HEK293 (cell line): Measurements from ENCODE around the gene TCEAL1.

Experiments
- CTCF ChIA-PET: fragments of 350-600 bp; formaldehyde crosslinking; extraction: SDS; loops from one replicate; lab custom pipeline; 2021; ENCODE audit warnings: antibody characterized with exemption; lab: Yijun Ruan, JAX
- POLR2A ChIA-PET: fragments of 300-600 bp; formaldehyde crosslinking; extraction: SDS; loops from one replicate; lab custom pipeline; 2020; ENCODE audit warnings: antibody characterized with exemption, inconsistent platforms; lab: Yijun Ruan, JAX
- H3K27ac ChIP-seq: fragments of 200-500 bp; sonication (Bioruptor generic); 2 replicates; pipeline ENCODE4 v1.5.1; 2014; ENCODE audit warnings: low read depth, low read length, control low read depth, inconsistent platforms; ENCODE audit errors: extremely low read depth
- H3K36me3 ChIP-seq, 2 experiments: fragments of 200-500 bp in 1 of 2; sonication (Bioruptor generic) in 1 of 2; 1 replicate in 1 of 2; 2 replicates in 1 of 2; pipeline ENCODE4 v1.5.1; 2014 to 2017; ENCODE audit warnings: inconsistent platforms in 2 of 2, low read length in 2 of 2; ENCODE audit not compliant: control insufficient read depth in 2 of 2, insufficient read depth in 1 of 2
- H3K4me1 ChIP-seq: fragments of 200-500 bp; sonication (Bioruptor generic); 2 replicates; pipeline ENCODE4 v1.5.1; 2014; ENCODE audit warnings: mild to moderate bottlenecking, low read length, inconsistent platforms; ENCODE audit not compliant: control insufficient read depth, insufficient read depth
- H3K4me3 ChIP-seq: 2 replicates; pipeline ENCODE4 v1.5.1; 2011; ENCODE audit warnings: low read depth, mild to moderate bottlenecking, control low read depth, low read length, moderate library complexity
- H3K9me3 ChIP-seq: fragments of 200-500 bp; sonication (Bioruptor generic); 2 replicates; pipeline ENCODE4 v1.5.1; 2014; ENCODE audit warnings: low read depth, low read length, inconsistent platforms; ENCODE audit not compliant: control insufficient read depth, insufficient read depth
- AEBP2 ChIP-seq: fragments of 450-650 bp; formaldehyde crosslinking; IDR thresholded peaks from 2 replicates; pipeline ENCODE4 v1.5.1; 2016; ENCODE audit warnings: missing biosample characterization, missing genetic modification characterization, borderline replicate concordance
- BCL11B ChIP-seq: fragments of 450-650 bp; formaldehyde crosslinking; IDR thresholded peaks from 2 replicates; pipeline ENCODE4 v1.5.1; 2016; ENCODE audit warnings: low read depth, missing biosample characterization, missing genetic modification characterization
- EGR2 ChIP-seq: fragments of 450-650 bp; formaldehyde crosslinking; IDR thresholded peaks from 2 replicates; pipeline ENCODE4 v1.5.1; 2016; ENCODE audit warnings: low read depth, missing biosample characterization, missing genetic modification characterization
- GLIS2 ChIP-seq: fragments of 450-650 bp; formaldehyde crosslinking; IDR thresholded peaks from 2 replicates; pipeline ENCODE4 v1.5.1; 2016; ENCODE audit warnings: missing biosample characterization, missing genetic modification characterization
- HOXA7 ChIP-seq: sonication (generic); formaldehyde crosslinking; IDR thresholded peaks from 2 replicates; pipeline ENCODE4 v1.8.1; 2022; ENCODE audit warnings: missing genetic modification reagents, borderline replicate concordance
- IKZF3 ChIP-seq: fragments of 450-650 bp; IDR thresholded peaks from 2 replicates; pipeline ENCODE4 v1.5.0; 2018; ENCODE audit warnings: missing biosample characterization, mild to moderate bottlenecking, missing genetic modification characterization, moderate library complexity
- PATZ1 ChIP-seq: fragments of 450-650 bp; formaldehyde crosslinking; IDR thresholded peaks from 2 replicates; pipeline ENCODE4 v1.5.1; 2016; ENCODE audit warnings: missing biosample characterization, missing genetic modification characterization
- PRDM6 ChIP-seq: fragments of 450-650 bp; formaldehyde crosslinking; IDR thresholded peaks from 2 replicates; pipeline ENCODE4 v1.5.1; 2017; ENCODE audit warnings: missing biosample characterization, missing genetic modification characterization
- SETDB1 ChIP-seq: IDR thresholded peaks from one replicate; pipeline ENCODE4 v1.6.1; 2017; ENCODE audit warnings: mild to moderate bottlenecking, low read length, moderate library complexity, mixed read lengths; ENCODE audit not compliant: insufficient read length
- YY1 ChIP-seq: fragments of 450-650 bp; formaldehyde crosslinking; IDR thresholded peaks from 2 replicates; pipeline ENCODE4 v1.5.1; 2018; ENCODE audit warnings: missing biosample characterization, missing genetic modification characterization
- ZBTB17 ChIP-seq: fragments of 450-650 bp; formaldehyde crosslinking; IDR thresholded peaks from 2 replicates; pipeline ENCODE4 v1.5.1; 2016; ENCODE audit warnings: missing biosample characterization, missing genetic modification characterization
- ZFHX2 ChIP-seq: fragments of 450-650 bp; formaldehyde crosslinking; conservative IDR thresholded peaks from 2 replicates; pipeline ENCODE4 v1.5.1; 2016; ENCODE audit warnings: missing biosample characterization, missing genetic modification characterization
- ZIC2 ChIP-seq: fragments of 450-650 bp; formaldehyde crosslinking; IDR thresholded peaks from 2 replicates; pipeline ENCODE4 v1.5.1; 2016; ENCODE audit warnings: missing biosample characterization, missing genetic modification characterization
- ZNF10 ChIP-seq: fragments of 450-650 bp; formaldehyde crosslinking; IDR thresholded peaks from 2 replicates; pipeline ENCODE4 v1.5.1; 2017; ENCODE audit warnings: missing biosample characterization, missing genetic modification characterization
- ZNF132 ChIP-seq: fragments of 450-650 bp; formaldehyde crosslinking; IDR thresholded peaks from 2 replicates; pipeline ENCODE4 v1.5.1; 2017; ENCODE audit warnings: missing biosample characterization, missing genetic modification characterization, borderline replicate concordance
- ZNF146 ChIP-seq: fragments of 450-650 bp; formaldehyde crosslinking; IDR thresholded peaks from 2 replicates; pipeline ENCODE4 v1.5.1; 2016; ENCODE audit warnings: missing biosample characterization, missing genetic modification characterization
- ZNF16 ChIP-seq: fragments of 450-650 bp; formaldehyde crosslinking; IDR thresholded peaks from 2 replicates; pipeline ENCODE4 v1.5.1; 2016; ENCODE audit warnings: low read depth, missing biosample characterization, missing genetic modification characterization
- ZNF280D ChIP-seq: fragments of 450-650 bp; formaldehyde crosslinking; IDR thresholded peaks from 2 replicates; pipeline ENCODE4 v1.5.1; 2016; ENCODE audit warnings: missing biosample characterization, missing genetic modification characterization
- ZNF350 ChIP-seq: fragments of 450-650 bp; formaldehyde crosslinking; IDR thresholded peaks from 2 replicates; pipeline ENCODE4 v1.5.0; 2017; ENCODE audit warnings: missing biosample characterization, mild to moderate bottlenecking, missing genetic modification characterization
- ZNF37A ChIP-seq: fragments of 450-650 bp; IDR thresholded peaks from 2 replicates; pipeline ENCODE4 v1.5.1; 2018; ENCODE audit warnings: missing biosample characterization, missing genetic modification characterization
- ZNF404 ChIP-seq: fragments of 450-650 bp; formaldehyde crosslinking; IDR thresholded peaks from 2 replicates; pipeline ENCODE4 v1.5.1; 2017; ENCODE audit warnings: missing biosample characterization, missing genetic modification characterization
- ZNF426 ChIP-seq: fragments of 450-650 bp; formaldehyde crosslinking; IDR thresholded peaks from 2 replicates; pipeline ENCODE4 v1.5.1; 2017; ENCODE audit warnings: missing biosample characterization, missing genetic modification characterization, mild to moderate bottlenecking, inconsistent platforms, moderate library complexity
- ZNF548 ChIP-seq: fragments of 450-650 bp; formaldehyde crosslinking; IDR thresholded peaks from 2 replicates; pipeline ENCODE4 v1.5.1; 2016; ENCODE audit warnings: missing biosample characterization, missing genetic modification characterization
- ZNF558 ChIP-seq: fragments of 450-650 bp; formaldehyde crosslinking; IDR thresholded peaks from 2 replicates; pipeline ENCODE4 v1.5.1; 2016; ENCODE audit warnings: missing biosample characterization, missing genetic modification characterization
- ZNF580 ChIP-seq: fragments of 450-650 bp; formaldehyde crosslinking; IDR thresholded peaks from 2 replicates; pipeline ENCODE4 v1.5.1; 2016; ENCODE audit warnings: missing biosample characterization, missing genetic modification characterization
- ZNF600 ChIP-seq: fragments of 450-650 bp; formaldehyde crosslinking; IDR thresholded peaks from 2 replicates; pipeline ENCODE4 v1.5.1; 2016; ENCODE audit warnings: missing biosample characterization, missing genetic modification characterization
- ZNF692 ChIP-seq: fragments of 450-650 bp; formaldehyde crosslinking; IDR thresholded peaks from 2 replicates; pipeline ENCODE4 v1.5.1; 2016; ENCODE audit warnings: missing biosample characterization, missing genetic modification characterization
- ZNF843 ChIP-seq: fragments of 450-650 bp; formaldehyde crosslinking; IDR thresholded peaks from 2 replicates; pipeline ENCODE4 v1.5.1; 2016; ENCODE audit warnings: missing biosample characterization, missing genetic modification characterization

Gene TCEAL1

GRCh38 chrX:103616676-103617186, 12.0 kb upstream of the TCEAL1 start (continued):
- TF ChIP-seq AEBP2 (no peak), ZNF350 (tag by site-specific recombination) (no peak), SETDB1 (no peak), ZNF10 (tag by site-specific recombination) (no peak)

- Histone ChIP-seq H3K27ac (no peak overlapping the region), H3K4me3 (no peak overlapping the region), H3K4me1 (no peaks in the 10 kb centered on the region), H3K36me3 (peaks cover 0 to 6% of the 10 kb centered on the region in 2 experiments; a peak in 1 of 3 replicates), H3K9me3 (no peaks in the 10 kb centered on the region)
- ChIA-PET CTCF (no interaction called here), POLR2A (no interaction called here)
- TF ChIP-seq PRDM6 (tag by site-specific recombination) (no peak), EGR2 (tag by site-specific recombination) (peak; percentile 85), ZNF132 (tag by site-specific recombination) (no peak), ZNF580 (no peak), BCL11B (no peak), ZNF404 (tag by site-specific recombination) (no peak), ZNF146 (tag by site-specific recombination) (no peak), ZNF600 (peak; percentile 89), GLIS2 (tag by site-specific recombination) (peak; percentile 61; the same call in 1 of the 2 replicates), ZNF16 (tag by site-specific recombination) (no peak), YY1 (tag by site-specific recombination) (no peak), ZNF280D (tag by site-specific recombination) (no peak), ZFHX2 (tag by site-specific recombination) (peak; percentile 71), ZIC2 (tag by site-specific recombination) (peak; percentile 86), IKZF3 (tag by site-specific recombination) (0 out of 2 replicates have a peak, but pooled peaks have one; percentile 27), ZNF37A (tag by site-specific recombination) (no peak), ZNF558 (tag by site-specific recombination) (no peak), ZNF692 (peak; percentile 64; the same call in 1 of the 2 replicates), HOXA7 (CRISPR knock-in tag) (no peak), ZNF548 (no peak), ZNF426 (tag by site-specific recombination) (no peak), PATZ1 (no peak), ZBTB17 (tag by site-specific recombination) (peak; percentile 42; the same call in 1 of the 2 replicates), ZNF843 (no peak)
These were observed 4.7 kb upstream of the TCEAL1 start for GRCh38 chrX:103624111-103624510.
